LNCAP (cell line): ENCODE data around the gene SLC35E4.

Experiments used
- CTCF ChIP-seq: fragments of 450-650 bp; IDR thresholded peaks from 2 replicates; pipeline ENCODE4 v1.5.1; 2017; ENCODE audit warnings: mild to moderate bottlenecking

SLC35E4 gene

DNA sequence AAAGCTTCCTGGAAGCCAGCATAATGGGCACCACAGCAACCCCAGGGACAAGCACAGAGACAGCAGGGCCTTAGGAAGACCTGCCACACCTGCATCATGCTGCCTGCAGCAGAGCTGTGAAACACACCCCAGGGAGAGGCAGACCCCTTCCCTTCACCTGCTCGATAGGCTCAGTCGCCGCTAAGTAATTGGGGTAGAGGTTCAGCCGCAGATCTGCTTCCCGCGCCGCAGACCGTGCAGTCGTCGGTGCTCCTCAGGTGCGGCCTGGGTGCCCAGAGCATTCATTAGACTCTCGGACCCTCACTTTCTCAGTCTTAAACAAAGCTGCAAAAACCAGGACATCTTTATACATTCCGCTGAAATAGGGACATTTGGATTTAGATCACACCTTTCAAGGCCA, 29.2 kb downstream of the SLC35E4 start:
- TF ChIP-seq CTCF = no peak

- no peak for TF ChIP-seq CTCF
These were observed 29.7 kb downstream of the SLC35E4 start for GRCh38 chr22:30665266-30665665.

DNA sequence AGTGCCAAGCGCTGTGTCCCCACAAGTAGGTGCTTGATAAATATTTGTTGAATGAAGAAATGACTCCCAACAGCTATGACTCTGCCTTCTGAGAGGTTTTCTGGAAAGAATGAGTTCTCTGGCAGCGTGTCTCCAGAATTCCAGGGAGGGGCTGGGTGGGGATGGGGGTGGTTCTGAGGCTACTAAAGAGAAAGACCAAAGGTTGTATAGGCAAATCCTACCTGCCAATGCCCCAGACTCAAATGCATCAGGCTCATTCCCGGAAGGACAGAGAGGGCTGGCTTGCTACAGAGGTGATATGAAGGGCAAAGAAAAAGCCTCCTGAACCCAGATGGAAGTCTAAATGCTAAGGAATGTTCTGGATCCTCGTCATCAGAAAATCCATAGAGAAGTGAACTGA, 30.2 kb downstream of the SLC35E4 start:
- no peak for TF ChIP-seq CTCF

DNA sequence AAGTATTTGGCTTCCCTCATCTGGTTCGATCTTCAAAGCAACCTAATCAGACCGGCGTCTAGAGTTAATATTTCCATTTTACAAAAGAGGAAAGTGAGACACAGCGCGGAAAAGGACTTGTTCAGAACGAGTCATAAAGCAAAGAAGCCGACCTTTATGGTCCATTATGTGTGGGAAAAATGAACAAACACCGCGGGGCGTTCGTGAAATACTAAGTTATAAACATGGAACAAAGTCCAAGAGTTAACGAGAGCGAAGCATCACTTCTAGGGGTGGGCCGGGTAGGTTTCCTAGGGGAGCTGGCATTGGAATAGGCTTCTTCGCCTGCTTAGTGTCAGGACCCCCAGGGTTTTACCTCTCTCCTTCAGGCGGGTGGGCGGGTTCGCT, 31.5 kb downstream of the SLC35E4 start:
- TF ChIP-seq CTCF = no peak

- no peak for TF ChIP-seq CTCF
These were observed 32.2 kb downstream of the SLC35E4 start, which contains the start of gene DUSP18 for GRCh38 chr22:30667494-30668385. DUSP18 (minus strand) TSS chr22:30667875; CDS start chr22:30664003, 3,872 bp downstream.

DNA sequence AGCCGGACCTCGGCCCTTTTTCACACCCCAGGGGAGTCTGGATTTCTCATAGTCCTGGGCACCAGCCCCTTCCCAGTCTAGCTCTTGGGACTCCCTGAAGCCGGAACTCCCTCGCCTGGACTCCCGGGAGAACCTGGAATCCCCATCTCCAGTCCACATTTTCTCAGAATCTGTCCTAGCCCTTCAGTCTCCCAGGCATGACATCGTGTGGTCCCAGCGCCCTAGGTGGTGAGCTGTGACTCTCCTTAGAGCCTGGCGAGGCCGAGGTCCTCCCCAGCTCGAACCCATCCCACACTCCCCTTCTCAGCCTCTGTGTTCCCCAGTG, 32.8 kb downstream of the SLC35E4 start:
- TF ChIP-seq CTCF = no peak

DNA sequence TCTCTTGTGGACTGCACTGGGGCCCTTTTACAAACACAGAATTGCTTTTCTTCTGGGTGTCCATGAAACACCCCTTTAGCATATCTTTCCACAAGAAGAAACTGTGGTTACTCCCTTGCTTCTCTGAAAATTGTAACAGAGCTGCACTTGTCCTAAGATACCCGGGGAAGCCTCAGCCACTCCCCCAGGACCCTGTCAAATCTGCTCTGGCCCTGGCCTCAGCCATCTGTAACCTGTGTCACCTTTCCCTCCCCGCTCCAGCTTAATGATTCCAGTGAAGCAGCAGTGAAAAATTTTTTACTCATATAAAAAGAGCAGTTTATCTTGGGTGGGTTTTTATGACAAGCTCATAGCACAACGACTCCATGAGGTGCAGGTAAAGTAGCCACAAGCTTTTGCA, 35.5 kb downstream of the SLC35E4 start:
- no peak for TF ChIP-seq CTCF
